Activated naive CD4-positive, alpha-beta T cell (primary cell): Measurements from ENCODE around the gene IL17RB.

Experiments used
- DNase-seq, 4 experiments: peaks; one replicate each; lab custom pipeline; 2025; lab: John Stamatoyannopoulos, UW

Gene IL17RB

DNA sequence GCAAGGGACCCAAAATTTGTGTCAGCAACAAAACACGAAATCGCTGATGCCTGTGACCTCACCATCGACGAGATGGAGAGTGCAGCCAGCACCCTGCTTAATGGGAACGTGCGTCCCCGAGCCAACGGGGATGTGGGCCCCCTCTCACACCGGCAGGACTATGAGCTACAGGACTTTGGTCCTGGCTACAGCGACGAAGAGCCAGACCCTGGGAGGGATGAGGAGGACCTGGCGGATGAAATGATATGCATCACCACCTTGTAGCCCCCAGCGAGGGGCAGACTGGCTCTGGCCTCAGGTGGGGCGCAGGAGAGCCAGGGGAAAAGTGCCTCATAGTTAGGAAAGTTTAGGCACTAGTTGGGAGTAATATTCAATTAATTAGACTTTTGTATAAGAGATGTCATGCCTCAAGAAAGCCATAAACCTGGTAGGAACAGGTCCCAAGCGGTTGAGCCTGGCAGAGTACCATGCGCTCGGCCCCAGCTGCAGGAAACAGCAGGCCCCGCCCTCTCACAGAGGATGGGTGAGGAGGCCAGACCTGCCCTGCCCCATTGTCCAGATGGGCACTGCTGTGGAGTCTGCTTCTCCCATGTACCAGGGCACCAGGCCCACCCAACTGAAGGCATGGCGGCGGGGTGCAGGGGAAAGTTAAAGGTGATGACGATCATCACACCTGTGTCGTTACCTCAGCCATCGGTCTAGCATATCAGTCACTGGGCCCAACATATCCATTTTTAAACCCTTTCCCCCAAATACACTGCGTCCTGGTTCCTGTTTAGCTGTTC, 35.0 kb upstream of the IL17RB start:
- DNase-seq = no peak

DNA sequence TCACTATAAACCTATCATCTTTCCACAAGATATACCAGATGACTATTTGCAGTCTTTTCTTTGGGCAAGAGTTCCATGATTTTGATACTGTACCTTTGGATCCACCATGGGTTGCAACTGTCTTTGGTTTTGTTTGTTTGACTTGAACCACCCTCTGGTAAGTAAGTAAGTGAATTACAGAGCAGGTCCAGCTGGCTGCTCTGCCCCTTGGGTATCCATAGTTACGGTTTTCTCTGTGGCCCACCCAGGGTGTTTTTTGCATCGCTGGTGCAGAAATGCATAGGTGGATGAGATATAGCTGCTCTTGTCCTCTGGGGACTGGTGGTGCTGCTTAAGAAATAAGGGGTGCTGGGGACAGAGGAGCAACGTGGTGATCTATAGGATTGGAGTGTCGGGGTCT, 33.9 kb upstream of the IL17RB start:
- no peak for DNase-seq

DNA sequence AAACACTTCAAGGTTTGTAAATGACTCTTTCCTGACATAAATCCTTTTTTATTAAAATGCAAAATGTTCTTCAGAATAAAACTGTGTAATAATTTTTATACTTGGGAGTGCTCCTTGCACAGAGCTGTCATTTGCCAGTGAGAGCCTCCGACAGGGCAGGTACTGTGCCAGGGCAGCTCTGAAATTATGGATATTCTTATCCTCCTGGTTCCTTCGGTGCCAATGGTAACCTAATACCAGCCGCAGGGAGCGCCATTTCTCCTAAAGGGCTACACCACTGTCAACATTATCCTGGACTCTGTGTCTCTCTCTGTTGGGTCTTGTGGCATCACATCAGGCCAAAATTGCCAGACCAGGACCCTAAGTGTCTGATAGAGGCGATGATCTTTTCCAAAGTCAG, 33.1 kb upstream of the IL17RB start:
- DNase-seq = no peak

- DNase-seq = no peak
Observed at GRCh38 chr3:53813876-53814275, 32.5 kb upstream of the IL17RB start.

- DNase-seq = no peak
Observed at GRCh38 chr3:53815067-53815466, 31.3 kb upstream of the IL17RB start.

DNA sequence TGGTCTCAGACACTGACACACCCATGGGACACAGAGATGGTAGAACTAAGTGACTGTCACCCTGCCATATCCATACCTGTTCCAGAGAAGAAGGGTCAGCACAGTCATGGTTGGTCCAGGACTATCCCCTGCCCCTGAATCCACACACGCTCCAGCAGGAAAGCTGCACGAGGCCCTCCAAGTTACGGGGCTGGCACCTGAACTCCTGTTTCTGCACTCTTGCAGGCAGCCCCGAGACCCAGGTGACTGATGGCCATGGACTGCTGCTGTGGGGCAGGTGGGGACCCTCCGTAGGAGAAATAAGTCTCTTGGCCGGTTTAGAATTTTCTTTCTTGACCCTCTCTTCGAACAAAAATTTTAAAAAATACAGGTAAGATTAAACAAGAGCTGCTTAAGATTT, 30.7 kb upstream of the IL17RB start:
- no peak for DNase-seq

DNA sequence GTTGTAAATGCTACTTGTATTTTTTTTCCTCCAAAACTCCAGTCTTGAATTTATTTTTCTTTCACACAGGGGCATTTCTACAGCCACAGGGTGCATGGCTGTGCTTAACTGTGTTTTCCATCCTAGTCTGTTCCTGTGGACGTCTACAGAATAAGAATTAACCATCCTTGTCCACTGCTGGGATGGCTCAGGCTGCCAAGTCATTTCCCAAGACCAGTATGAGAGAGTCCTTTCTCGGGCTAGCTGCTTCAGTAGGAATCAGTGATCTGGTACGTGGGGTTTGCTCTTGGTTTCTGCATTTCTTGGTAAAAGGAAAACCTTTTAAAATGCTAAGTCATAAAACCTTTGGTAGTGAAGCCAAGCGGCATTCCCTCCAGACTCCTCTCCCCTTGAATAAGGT, 29.9 kb upstream of the IL17RB start:
- no peak for DNase-seq

DNA sequence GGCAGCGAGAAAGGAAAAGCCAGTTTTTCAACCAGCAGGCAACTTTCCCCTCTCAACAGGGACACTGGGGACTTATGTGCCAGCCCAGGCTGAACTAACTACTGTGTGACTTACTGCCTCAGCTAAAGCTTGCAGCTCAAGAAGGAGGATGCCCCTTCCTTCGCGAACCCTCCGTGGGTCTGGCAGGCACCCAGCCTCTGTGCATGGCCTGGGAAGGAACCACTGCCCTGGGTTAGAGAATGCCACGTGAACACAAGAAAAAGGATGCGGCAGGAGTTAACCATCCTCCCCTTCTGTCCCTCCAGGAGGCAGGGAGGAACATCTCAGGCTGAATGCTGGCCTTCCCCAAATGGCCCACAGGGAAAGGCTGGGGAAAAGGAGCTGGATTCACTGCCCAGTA, 29.2 kb upstream of the IL17RB start:
- DNase-seq = no peak

DNA sequence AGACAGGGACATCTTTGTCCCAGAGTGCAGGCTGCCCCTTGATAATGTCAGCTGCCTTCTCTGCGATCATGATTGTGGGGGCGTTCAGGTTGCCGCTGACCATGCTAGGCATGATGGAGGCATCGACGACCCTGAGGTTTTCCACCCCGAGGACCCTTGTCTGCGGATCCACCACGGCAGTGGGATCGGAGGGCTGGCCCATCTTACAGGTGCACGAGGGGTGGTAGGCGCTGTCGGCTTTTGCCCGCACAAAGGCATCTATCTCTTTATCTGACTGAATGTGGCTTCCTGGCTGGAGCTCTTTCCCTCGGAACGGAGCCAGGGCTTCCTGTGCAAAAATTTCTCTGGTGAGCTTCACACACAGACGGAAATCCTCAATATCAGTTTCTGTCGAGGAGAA, 28.6 kb upstream of the IL17RB start:
- DNase-seq = no peak

DNA sequence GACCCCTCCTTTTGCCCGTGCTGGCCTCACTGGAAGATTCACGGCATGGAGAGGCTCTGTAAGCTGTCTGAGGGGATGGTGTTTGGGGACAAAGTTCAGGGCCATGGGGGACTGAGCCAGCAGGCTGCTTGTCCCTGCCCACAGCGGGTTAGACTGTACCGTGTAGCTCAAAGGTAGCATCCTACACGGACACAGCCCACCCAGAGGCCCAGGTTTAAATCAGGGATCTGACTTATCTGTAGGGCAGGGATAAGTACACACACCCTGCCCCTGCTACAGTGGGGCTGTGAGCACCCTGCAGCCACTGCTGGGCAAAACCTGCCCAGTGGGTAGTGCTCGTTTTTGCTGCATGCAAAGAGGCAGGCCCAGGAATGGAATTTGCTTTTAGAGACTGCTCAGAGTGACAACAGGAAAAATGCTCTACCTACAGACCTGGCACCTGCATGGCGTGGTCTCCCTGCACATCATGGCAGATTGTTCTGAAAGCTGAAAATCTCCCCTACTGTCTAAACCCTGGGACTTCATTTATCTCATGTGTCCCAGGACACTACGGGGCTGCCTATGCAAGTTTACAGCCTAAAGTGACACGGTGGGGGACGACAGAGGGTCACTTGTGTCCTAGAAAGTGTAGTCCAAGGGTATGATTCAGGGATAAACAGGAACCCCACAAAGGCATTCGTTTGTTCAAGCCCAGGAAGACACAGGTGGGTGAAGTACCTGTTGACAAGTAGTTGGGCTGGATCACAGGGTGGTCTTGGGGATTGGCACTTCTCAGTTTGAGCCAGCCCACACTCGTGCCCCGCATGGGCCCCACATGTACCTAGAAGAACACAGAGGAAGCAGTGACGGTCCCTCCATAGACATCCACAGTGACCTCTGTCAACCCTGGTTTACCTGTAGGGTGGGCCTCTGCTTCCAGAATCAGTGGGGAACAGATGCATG, 27.9 kb upstream of the IL17RB start:
- no peak for DNase-seq

DNA sequence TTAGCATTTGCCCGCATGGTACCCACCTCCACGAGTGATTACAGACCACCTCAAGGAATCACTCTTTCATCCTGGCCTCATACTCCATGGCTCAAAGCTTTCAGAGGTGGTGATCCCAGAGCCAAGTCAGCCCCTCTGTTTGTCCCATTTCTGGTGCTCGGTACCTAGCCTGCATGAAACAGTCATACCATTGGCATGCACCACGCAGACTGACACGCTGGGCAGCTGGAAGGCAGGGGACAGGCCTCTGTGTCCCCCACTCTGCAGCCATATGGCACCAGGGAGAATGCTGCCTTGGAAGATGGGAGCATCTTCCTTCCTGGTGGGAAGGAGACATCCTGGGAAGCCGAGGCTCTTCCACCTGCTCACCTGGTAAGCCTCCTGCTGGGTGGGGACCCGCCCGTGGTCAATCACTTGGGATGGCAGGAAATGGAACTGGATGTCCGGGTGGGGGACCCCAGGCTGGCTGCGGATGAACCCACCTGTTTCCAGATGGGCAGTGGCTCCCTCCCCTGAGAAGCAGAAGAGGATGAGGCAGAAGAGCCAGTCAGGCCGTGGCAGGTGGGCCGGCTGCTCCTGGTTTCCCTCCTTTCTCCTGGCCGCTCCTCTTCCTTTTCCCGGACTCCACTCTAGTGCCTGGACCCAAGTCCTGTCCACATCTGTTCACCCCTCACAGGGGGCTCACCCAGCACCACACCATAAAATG, 27.1 kb upstream of the IL17RB start:
- no peak for DNase-seq

- no peak for DNase-seq
Observed at GRCh38 chr3:53820084-53820483, 26.3 kb upstream of the IL17RB start.

GRCh38 chr3:53820756-53821580, 25.4 kb upstream of the IL17RB start:
- DNase-seq = no peak

DNA sequence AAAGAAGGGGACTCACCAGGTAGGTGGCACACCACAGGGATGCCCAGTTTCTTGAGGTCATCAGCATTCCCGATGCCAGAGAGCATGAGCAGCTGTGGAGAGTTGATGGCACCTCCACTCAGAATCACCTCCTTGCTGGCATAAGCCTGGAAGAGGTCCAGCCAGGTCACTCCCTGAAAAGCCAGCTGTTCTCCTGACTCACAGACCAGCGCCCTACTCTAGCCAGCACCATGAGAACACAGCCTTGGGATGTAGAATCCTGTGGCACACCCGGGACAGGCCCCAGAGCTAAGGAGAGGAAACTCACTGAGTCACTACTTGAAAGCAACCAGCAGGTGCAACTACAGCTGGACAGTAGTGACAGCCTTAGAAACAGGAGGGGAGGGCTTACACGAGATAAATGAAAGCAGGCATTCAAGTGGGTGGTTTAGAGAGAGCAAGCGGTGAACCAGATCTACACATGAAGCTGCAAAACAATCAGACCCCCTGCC, 24.7 kb upstream of the IL17RB start:
- no peak for DNase-seq

DNA sequence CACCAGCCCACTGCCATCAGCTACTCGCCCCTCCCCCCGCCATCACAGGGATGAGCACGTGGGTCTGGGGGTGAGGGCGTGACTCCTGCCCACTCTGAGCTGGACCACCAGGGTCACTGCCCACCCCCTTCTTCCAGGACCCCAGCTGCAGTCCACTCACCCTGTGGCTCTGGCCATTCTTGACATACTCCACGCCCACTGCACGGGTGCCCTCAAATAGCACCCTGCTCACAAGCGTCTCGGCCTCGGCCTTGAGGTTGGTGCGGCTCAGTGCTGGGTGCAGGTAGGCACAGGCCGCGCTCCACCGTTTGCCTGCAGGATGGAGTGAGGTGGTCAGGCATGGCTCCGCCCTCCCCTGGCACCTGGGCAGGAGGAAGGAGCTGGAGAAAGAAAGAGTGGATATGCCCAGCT, 24.0 kb upstream of the IL17RB start:
- DNase-seq = no peak

GRCh38 chr3:53823026-53823955, 23.1 kb upstream of the IL17RB start:
- DNase-seq = no peak

DNA sequence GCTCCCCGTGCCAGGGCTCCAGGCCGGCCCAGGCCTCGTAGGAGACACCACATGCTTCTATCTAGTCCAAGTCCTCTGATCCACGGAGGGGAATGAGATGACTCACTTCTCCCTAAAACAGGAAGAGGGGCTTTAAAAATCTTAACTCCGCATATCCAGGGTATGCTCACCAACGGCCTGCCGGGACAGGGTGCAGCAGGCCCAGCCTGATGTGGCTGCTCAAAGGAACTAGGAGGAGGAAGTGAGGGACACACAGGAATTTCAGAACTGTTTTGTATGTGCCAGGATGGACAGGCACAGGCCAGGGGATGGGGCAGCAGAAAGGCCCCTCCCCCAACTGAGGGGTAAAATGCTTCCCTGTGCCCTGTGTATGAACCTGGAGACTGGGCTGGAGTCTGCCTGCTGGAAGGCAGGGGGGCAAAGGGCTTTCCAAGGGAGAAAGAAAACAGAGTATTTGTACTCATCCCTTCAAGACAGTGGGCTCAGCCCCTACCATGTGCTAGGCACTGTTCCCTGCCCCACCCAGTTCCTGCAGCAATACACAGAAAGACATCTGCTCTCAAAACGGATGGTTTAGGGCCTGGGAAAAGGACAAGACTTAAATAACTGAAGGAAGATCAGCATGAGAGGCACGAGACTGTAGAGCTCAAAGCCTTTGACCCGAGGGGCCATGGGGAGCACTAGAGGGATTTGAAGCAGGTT, 22.3 kb upstream of the IL17RB start:
- DNase-seq = no peak

DNA sequence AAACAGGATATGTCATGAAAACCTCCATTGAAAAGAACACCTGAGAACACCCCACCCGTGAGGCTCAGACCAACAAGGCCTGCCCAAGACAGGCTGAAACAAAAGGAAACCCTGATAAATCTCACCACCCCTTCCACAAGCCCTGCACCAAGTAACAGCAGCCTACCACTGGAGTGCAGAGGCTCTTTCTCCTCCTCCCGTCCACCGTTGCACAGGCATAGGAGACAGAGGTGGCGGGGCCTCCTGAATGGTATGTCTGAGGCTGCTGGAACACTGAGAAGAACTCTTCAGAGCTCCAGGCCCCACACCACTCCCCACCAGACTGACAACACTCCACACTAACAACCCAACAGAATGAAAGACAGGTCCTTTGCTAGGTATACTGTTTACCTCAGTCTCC, 21.6 kb upstream of the IL17RB start:
- DNase-seq = no peak

DNA sequence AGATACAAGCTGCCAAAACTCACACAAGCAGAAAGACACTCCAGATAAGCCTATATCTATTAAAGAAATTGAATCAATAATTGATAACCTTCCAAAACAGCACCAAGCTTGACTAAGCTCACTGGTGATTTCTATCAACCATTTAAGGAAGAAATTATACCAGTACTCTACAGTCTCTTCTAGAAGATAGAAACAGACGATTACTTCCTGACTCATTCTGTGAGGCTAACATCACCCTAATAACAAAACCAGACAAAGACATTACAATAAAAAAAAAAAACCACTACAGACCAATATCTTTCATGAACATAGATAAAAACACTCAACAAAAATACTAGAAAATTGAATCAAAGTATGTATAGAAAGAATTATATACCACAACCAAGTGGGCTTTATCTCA, 20.3 kb upstream of the IL17RB start:
- DNase-seq = no peak

DNA sequence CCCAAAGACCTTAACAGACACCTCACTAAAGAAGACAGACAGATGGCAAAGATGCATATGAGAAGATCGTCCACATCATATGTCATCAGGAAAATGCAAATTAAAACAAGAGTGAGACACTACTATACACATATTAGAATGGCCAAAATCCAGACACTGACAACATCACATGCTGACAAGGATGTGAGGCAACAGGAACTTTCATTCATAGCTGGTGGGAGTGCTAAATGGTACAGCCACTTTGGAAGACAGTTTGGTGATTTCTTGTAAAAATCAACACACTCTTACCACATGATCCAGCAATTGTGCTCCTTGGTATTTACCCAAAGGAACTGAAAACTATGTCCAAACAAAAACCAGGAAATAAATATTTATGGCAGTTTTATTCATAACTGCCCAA, 17.8 kb upstream of the IL17RB start:
- DNase-seq = no peak
